Heart left ventricle (tissue), 16 donors: Measurements from ENCODE around the gene SMAD4. TPM values are rescaled to one million over a fixed set of nuclear protein-coding genes. Genes with fewer than 3 reads are reported as not detected.
"Not testable (repeated sequence)": the region's sequence is repeated elsewhere in the genome, so short reads cannot be mapped to it uniquely, and the experiment has no call there.

Experiments
- ATAC-seq, 4 donors: fragments of 200-7000 bp; cut with Tn5 transposase; one replicate each; pipeline ENCODE4 v1.9.1; 2020 to 2022; ENCODE audit warnings: moderate library complexity in 4 of 4, mild to moderate bottlenecking in 3 of 4, moderate number of reproducible peaks in 1 of 4
- DNase-seq, 5 donors: peaks; one replicate each; pipeline ENCODE4 v3.0.0-alpha.2; 2020
- H3K27ac ChIP-seq, 12 donors: fragments of 200-600 bp; sonication (generic) in 4 of 12; one replicate each; pipeline versions ENCODE4 v1.5.0 to v1.8.0; 2016 to 2022; ENCODE audit warnings: mild to moderate bottlenecking in 2 of 12
- H3K27me3 ChIP-seq, 9 donors: fragments of 200-600 bp; sonication (generic) in 2 of 9; one replicate each; pipeline versions ENCODE4 v1.5.1 to v1.8.0; 2016 to 2022; ENCODE audit warnings: mild to moderate bottlenecking in 3 of 9
- H3K36me3 ChIP-seq, 9 donors: fragments of 200-600 bp; sonication (generic) in 2 of 9; one replicate each; pipeline versions ENCODE4 v1.5.0 to v1.8.0; 2018 to 2022; ENCODE audit warnings: mild to moderate bottlenecking in 2 of 9
- H3K4me1 ChIP-seq, 12 donors: fragments of 200-600 bp; sonication (generic) in 4 of 12; one replicate each; pipeline versions ENCODE4 v1.5.0 to v1.8.0; 2016 to 2022; ENCODE audit warnings: mild to moderate bottlenecking in 3 of 12
- H3K4me3 ChIP-seq, 12 donors: fragments of 200-600 bp; sonication (generic) in 4 of 12; one replicate each; pipeline versions ENCODE4 v1.5.0 to v1.8.0; 2017 to 2022; ENCODE audit warnings: mild to moderate bottlenecking in 9 of 12, moderate library complexity in 4 of 12
- H3K9me3 ChIP-seq, 12 donors: fragments of 200-600 bp; sonication (generic) in 4 of 12; one replicate each; pipeline versions ENCODE4 v1.5.0 to v1.8.0; 2016 to 2022; ENCODE audit warnings: mild to moderate bottlenecking in 1 of 12
- CTCF ChIP-seq, 12 donors: fragments of 200-600 bp; sonication (generic) in 4 of 12; IDR thresholded peaks; one replicate each; pipeline versions ENCODE4 v1.5.0 to v1.8.0; 2018 to 2022; ENCODE audit warnings: antibody characterized with exemption in 12 of 12, mild to moderate bottlenecking in 5 of 12
- POLR2A ChIP-seq, 2 donors: fragments of 450-650 bp; IDR thresholded peaks; one replicate each; pipeline ENCODE4 v1.6.1; 2017; ENCODE audit warnings: antibody characterized with exemption in 2 of 2, mild to moderate bottlenecking in 2 of 2, moderate library complexity in 2 of 2
- WGBS, 4 donors: extraction: QIAGEN DNeasy Blood & Tissue Kit in 2 of 4; methylation state at CpG; one replicate each; pipeline versions ENCODE4 v1.1.5 to v1.1.7; 2013 to 2018; 5-methylcytosine and 5-hydroxymethylcytosine counted together
- intact Hi-C, 10 donors: fragments of 100-400 bp; cut with DNase I; formaldehyde crosslinking; loops; one replicate each; pipeline versions ENCODE4 v1.11.1 to v1.14.2; 2022
- polyA plus RNA-seq, 2 donors: library from polyadenylated mRNA; stranded (reverse); fragments of 200-250 nt; gene quantifications; one replicate each; pipeline ENCODE4 v1.2.3, GENCODE V29; 2013
- total RNA-seq, 9 donors: library from RNA; depleted of rRNA in 2 of 9; stranded (reverse); fragments of >200 nt in 2 of 9; fragmentation: NEBNext Ultra II Directional in 3 of 9; extraction: Animal tissue kit (Norgen Biotek cat#: 25700) in 3 of 9; gene quantifications; one replicate each; pipeline versions ENCODE4 v1.1.0 to v1.2.4, GENCODE V29; 2016 to 2023
- donor health status: ischemic (EF 13 %, LVEDD 7.1; RV severe dilation, severe dysfunction).
- donor health status: healthy with polysubstance abuse.
- donor health status: DM: no; HTN: yes; CAD: no.
- donor health status: DM: no; HTN: no; CAD: no.
- donor health status: ischemic (EF 25% LVEDD 6.9; RV normal size, moderate dysfunction).
- donor health status: ischemic (EF 25% LVEDD 5.7; RV mildly dilated, moderate dysfunction).
- donor health status: healthy.
- donor health status: DM: yes; HTN: yes; CAD: no.
- donor health status: ischemic (EF 35%, LVEDD 5.7; RV mildly dilated, moderate dysfunction).
- donor health status: nonischemic (EF 11% LVEDD 7.7; RV severe dilation, severe dysfunction).
- donor health status: DM: yes; HTN: yes; CAD: no.
- donor health status: PGD.
- donor health status: ischemic (EF 29% LVEDD 5.4; RV normal size, mild dysfunction).
- donor health status: nonischemic (EF 23%, LVEDD 6.1; RV moderate dilation, normal function).

SMAD4 gene
- total and polyA plus RNA-seq, 11 donors = 10.8 to 103 (median 87.8) TPM

DNA sequence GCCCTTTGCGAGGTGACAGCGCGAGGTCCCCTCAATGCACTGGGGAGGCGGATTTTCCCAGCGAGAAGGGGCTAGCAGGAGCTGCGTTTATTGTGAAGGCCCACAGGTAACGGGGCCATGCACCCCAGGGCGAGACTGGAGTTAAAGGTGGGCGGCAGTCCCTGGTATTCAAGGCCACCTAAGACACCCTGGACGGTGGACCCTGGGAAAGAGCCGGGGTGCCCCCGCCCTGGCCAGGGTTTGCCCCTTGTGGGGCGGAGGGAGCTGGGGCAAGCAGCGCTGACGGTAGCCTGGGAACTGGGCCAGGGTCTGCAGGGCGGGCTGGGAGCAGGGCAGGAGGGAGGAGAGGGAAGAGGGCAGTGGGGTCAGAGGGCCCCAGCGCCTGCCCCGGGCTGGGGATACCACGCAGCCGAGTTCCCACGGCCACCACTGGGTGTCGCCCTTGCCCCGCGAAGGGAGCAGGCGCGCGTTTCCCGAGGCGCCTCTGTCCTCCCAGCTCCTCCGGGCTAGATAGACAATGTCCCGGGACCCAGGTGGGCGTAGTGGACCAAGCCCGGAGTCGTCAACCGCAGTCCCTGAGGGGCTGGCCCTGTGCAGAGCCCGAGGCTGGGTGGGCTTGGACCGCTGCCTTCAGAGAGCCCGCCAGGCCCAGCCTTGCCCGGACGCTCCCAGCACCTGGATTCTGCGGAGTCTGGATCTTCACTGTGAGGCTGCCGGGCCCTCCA lies 80.2 kb downstream of the SMAD4 start:
- DNase-seq (peak; percentile 52 to 85 (median 64)), ATAC-seq (peak; percentile 82 to 96 (median 94))
- H3K4me3 ChIP-seq = peak overlapping the region in 2 of 12 donors; percentile 20 to 24
- H3K9me3 ChIP-seq = no peaks in the 10 kb centered on the region
- 36 to 43% (median 37%) methylated on average over 30 to 42 of the region's 42 CpGs for WGBS, 4 donors
- peaks cover 0 to 4% (median 0%) of the 10 kb centered on the region in 9 donors for H3K27me3 ChIP-seq
- TF ChIP-seq POLR2A (IDR thresholded peaks at IDR 0.05) (no peak), CTCF (IDR thresholded peaks at IDR 0.05) (peak; percentile 85 to 99 (median 96))
- no peak overlapping the region for H3K27ac ChIP-seq
- intact Hi-C loops = loop anchor here in 7 of 10 donors (2.0 to 5.0 kb wide), 4 partner anchors 272 to 427 kb away; no protein-coding TSS in a partner anchor
- no peaks in the 10 kb centered on the region for H3K36me3 ChIP-seq
- peaks cover 0 to 6% (median 0%) of the 10 kb centered on the region in 12 donors for H3K4me1 ChIP-seq

- H3K27ac ChIP-seq, DNase-seq, H3K4me1 ChIP-seq, ATAC-seq, H3K36me3 ChIP-seq, H3K27me3 ChIP-seq, H3K4me3 ChIP-seq, H3K9me3 ChIP-seq: not testable (repeated sequence)
- 80 to 99% (median 97%) methylated on average over 1 to 24 of the region's 24 CpGs for WGBS, 4 donors
- intact Hi-C loops = loop anchor here in 7 of 10 donors (2.0 to 5.0 kb wide), 4 partner anchors 271 to 426 kb away; no protein-coding TSS in a partner anchor
Measured at GRCh38 chr18:51111633-51112355, 81.8 kb downstream of the SMAD4 start.

DNA sequence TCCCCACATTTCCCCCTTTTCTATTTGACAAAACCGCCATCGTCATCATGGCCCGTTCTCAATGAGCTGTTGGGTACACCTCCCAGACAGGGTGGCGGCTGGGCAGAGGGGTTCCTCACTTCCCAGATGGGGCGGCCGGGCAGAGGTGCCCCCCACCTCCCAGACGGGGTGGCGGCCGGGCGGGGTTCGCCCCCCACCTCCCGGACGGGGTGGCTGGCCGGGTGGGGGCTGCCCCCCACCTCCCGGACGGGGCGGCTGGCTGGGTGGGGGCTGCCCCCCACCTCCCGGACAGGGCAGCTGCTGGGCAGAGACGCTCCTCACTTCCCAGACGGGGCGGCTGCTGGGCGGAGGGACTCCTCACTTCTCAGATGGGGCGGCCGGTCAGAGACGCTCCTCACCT lies 87.0 kb downstream of the SMAD4 start:
- H3K36me3 ChIP-seq, H3K4me1 ChIP-seq, H3K4me3 ChIP-seq, ATAC-seq, H3K9me3 ChIP-seq, H3K27me3 ChIP-seq, DNase-seq, intact Hi-C loops, H3K27ac ChIP-seq: not testable (repeated sequence)
- WGBS, 4 donors = 89 to 100% (median 96%) methylated on average over 10 to 25 of the region's 25 CpGs

DNA sequence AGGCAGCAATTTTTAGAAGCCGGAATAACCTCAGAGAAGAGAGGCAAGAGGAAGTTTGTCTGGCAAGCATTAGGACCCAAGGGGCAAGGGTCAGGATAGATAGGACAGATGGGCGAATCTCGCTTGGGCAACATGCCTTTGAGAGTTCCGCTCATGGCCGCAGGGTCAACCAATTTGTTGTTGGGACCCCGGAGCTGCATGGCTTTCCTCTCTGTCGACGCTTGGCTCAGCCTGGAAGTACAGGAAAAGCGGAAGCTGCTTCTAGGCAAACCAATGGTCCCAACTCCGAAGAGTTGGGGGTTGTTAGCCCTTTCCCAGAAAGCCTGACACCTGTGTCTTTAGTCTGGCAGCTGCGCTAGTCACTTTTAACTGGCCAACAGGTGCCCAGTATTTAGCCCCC lies 89.5 kb downstream of the SMAD4 start:
- H3K36me3 ChIP-seq, DNase-seq, intact Hi-C loops, H3K9me3 ChIP-seq, H3K27ac ChIP-seq, H3K4me1 ChIP-seq, ATAC-seq, H3K4me3 ChIP-seq, H3K27me3 ChIP-seq: not testable (repeated sequence)
- 90 to 92% (median 92%) methylated on average over 11 of the region's 11 CpGs for WGBS, 4 donors

DNA sequence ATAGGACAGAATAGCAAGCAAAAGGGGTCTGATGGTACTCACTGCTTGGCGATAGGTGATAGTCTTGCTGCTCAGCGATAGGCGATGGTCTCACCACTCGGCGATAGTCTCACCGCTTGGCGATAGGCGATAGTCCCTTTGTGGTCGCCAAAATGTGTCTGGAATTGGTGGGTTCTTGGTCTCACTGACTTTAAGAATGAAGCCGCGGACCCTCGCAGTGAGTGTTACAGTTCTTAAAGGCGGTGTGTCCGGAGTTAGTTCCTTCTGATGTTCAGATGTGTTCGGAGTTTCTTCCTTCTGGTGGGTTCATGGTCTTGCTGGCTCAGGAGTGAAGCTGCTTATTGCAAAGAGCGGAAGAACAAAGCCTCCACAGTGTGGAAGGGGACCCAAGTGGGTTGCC lies 90.0 kb downstream of the SMAD4 start:
- intact Hi-C loops, H3K4me3 ChIP-seq, H3K36me3 ChIP-seq, H3K4me1 ChIP-seq, H3K27ac ChIP-seq, H3K27me3 ChIP-seq, DNase-seq, H3K9me3 ChIP-seq, ATAC-seq: not testable (repeated sequence)
- WGBS, 4 donors = 97 to 98% (median 97%) methylated on average over 16 of the region's 16 CpGs

- DNase-seq (no peak), ATAC-seq (no peak)
- H3K4me3 ChIP-seq = no peak overlapping the region
- no peaks in the 10 kb centered on the region for H3K36me3 ChIP-seq
- H3K4me1 ChIP-seq = no peaks in the 10 kb centered on the region
- intact Hi-C loops = no loop called here
- TF ChIP-seq POLR2A (IDR thresholded peaks at IDR 0.05) = no peak
- WGBS, 4 donors = 90 to 97% (median 96%) methylated on average over 13 to 33 of the region's 33 CpGs
- no peak overlapping the region for H3K27ac ChIP-seq
- H3K9me3 ChIP-seq = no peaks in the 10 kb centered on the region
- H3K27me3 ChIP-seq = no peaks in the 10 kb centered on the region
Measured at GRCh38 chr18:51120809-51121596, 91.0 kb downstream of the SMAD4 start.
